B cell (primary cell): ENCODE results near the gene USP48.

ENCODE experiments used
- CTCF ChIP-seq: fragments of 200-600 bp; IDR thresholded peaks from one replicate; pipeline ENCODE4 v1.8.0; 2022; ENCODE audit warnings: antibody characterized with exemption, mild to moderate bottlenecking
- EZH2 ChIP-seq: IDR thresholded peaks from 2 replicates; pipeline ENCODE4 v1.6.1; 2012; ENCODE audit warnings: borderline replicate concordance, low read depth, mild to moderate bottlenecking, moderate library complexity, low read length; ENCODE audit not compliant: insufficient read depth, poor library complexity, severe bottlenecking

GRCh38 chr1:21751281-21751680 is 31.7 kb downstream of the USP48 start:
- TF ChIP-seq CTCF (no peak), EZH2 (no peak)
